8988T (cell line): ENCODE results near the gene UTS2R.
A peak's percentile ranks its signal among the peaks of the same experiment; 100 is the strongest.
"Not testable (repeated sequence)": the region's sequence is repeated elsewhere in the genome, so short reads cannot be mapped to it uniquely, and the experiment has no call there.

Source experiments
- DNase-seq: peaks from one replicate; pipeline ENCODE4 v3.0.0; 2011

Gene UTS2R

DNA sequence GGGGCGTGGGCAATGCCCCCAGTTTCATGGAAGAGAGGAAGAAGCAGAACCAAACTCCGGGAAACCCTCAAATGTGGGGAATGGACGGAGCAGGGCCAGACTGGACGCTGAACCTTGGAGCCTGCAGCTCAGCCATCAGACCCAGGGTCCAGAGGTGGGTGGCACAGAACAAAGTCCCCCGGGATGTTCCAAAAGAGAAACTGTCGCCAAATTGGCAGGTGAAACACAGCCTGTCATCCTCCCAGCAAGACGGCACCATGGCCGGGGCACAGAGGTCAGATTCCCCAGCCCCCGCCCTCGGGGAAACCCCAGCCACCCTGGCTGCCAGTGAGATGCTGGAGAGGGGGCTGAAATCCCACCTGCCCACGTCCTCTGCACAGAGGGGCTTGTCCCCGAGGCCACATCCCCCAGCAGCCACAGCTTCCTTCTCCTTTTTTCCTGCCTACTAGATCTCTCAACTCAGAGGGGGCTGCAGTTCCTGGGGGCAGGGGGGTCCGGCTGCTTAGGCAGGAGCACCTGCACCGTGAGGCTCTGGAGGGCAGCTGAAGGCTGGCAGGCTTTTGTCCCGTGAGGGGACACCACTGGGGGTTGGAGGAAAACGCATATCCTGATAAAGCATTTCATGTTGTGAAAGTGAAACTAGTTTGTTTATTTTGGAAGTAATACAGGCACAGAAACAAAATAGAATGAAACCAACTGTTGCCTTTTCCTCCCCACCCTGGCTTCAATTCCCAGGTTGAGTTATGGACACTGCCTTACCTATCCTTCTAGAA is 36.8 kb upstream of the UTS2R start:
- no peak for DNase-seq

DNA sequence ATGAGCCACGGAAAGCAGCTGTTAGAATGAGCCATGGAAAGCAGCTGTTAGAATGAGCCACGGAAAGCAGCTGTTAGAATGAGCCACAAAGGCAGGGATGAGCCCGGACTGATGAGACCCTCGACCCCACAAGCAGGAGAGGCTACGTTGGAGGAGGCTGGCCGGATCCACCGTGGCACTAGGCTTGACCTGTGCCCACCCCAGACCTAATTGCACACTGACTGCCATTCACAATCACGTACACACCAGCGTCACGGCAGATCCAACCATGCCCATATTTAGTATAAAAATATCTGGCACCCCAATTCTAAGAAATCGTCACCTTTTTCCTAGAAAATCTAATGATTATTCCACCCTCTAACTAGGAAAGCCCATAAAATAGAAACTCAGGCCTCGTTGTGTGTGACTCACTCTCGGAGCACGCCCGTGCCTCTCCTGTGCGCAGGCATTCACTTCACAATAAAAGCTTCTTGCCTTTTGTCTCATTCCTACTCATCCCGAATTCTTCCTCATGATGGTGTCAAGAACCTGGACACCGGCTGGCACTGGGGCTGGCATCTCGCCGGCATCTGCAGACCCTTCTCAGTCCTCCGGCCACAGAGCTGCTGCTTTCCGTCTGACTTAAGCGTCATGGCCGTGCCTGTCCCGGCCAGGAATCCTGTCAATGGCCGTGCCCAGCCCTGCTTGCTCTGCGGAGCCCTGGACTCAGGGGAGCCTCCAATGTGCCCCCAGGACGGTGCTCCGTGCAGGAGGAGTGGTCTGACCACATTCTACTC is 32.5 kb upstream of the UTS2R start:
- DNase-seq: no peak

DNA sequence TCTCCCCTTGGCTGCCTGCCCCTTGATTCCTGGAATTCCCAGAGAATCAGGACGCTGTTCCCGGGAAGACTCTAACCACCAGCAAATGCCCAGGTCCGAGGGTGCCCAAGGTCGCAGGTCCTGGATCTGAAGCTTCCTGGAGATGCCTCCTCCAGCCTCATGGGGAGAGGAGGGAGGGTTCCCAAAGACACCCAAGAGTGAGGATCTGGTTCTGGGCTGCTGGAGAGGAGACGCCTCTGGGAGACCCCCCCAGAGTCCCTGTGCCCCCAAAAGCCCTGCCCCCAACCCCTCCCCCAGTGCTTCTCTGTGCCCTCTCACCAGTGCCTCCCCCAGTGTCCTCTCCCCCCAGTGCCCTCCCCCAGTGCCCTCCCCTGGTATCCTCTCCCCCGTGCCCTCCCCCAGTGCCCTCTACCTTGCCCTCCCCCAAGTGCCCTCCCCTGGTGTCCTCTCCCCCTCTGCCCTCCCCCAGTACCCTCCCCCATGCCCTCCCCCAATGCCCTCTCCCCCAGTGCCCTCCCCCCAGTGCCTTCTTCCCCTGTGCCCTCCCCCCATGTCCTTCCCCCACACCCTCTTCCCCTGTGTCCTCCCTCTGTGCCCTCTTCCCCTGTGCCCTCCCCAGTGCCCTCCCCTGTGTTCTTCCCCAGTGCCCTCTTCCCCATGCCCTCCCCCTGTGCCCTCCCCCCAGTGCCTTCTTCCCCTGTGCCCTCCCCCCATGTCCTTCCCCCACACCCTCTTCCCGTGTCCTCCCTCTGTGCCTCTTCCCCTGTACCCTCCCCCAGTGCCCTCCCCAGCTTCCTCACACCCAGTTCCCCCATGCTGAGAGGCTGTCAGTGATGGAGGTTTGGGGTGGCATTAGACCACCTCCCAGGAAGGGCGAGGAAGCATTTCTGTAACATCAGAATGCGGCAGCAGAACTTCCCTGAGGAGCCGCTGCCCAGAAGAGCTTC is 31.7 kb upstream of the UTS2R start:
- DNase-seq: no peak

DNA sequence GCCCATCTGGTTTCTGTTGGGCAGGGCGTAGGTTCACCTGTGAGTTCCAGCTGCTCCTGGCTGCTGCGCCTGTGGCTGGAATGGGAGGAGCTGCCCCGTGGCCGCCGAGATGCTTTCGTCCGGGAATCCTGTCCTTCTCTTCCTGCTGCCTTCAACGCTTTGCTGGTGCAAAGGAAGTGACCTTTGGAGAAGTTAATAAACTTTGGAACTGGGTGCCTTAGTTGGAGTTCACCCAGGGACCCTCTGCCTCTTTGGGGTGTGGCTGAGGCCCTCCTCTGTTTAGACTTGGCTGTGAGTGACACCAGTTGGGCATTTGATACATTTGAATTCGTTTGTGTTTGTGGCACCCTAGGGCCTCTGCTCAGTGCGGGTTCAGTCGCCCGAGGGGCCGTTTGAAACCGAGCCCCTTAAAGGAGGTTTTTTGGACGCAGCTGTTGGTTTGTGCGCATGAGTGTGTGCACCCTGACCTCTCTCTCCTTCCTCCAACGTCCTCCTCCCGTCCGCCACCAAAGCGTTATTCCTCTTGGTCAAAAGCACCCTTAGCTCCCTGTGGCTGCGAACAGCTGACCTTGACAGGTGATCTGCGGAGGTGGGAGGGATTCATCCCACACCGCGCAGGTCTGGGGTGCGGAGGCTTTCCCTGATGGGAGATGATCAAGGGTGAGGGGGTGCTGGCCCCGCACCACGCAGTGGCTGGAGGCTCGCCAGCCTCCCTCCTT is 29.0 kb upstream of the UTS2R start:
- no peak for DNase-seq

DNA sequence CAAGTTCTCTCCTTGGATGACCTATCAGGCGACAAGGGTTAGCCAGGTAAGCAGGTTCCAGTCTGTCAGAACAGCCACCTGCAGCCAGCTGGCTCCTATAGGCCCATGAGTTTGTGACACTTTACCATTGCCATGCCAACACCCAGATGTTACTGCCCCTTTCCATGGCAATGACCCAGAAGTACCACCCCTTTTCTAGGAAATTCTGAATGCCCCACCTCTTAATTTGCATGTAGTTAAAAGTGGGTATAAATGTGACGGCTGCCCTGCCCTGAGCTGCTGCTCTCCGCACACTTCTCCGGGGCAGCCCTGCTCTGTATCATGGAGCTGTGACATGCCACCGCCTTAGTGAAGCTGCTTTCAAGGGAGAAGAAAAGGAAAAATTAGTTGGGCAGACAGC is 28.0 kb upstream of the UTS2R start:
- DNase-seq: no peak

DNA sequence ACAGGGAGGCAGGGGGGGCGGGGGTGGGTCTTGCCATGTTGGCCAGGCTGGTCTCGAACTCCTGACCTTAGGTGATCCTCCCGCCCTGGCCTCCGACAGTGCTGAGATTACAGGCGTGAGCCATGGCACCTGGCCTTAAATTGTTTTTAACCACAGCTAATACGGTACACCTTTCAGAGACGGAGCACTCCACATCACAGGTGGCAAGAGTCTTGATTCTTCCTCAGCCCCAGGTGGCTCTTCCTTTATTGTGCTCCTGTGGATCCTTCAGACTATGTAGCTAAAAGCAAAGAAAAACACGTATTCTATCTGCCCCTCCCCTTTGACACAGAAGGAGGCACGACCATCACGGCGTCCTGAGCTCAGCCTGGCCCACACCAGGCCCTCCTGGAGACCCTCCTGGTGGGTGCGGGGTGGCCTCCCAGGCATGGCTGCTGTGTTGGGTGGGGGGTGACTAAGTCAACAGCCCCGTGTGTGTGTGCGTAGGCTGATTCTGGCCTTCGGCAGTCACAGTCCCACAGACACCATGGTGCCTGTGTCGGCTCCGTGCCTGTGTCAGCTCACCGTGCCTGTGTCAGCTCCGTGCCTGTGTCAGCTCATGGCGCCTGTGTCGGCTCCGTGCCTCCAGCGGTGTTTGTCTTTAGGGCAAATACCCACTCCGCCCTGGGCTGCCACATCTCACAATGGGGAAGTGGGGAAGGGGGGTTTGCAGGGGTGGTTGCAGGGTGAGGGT is 27.2 kb upstream of the UTS2R start:
- DNase-seq: no peak

DNA sequence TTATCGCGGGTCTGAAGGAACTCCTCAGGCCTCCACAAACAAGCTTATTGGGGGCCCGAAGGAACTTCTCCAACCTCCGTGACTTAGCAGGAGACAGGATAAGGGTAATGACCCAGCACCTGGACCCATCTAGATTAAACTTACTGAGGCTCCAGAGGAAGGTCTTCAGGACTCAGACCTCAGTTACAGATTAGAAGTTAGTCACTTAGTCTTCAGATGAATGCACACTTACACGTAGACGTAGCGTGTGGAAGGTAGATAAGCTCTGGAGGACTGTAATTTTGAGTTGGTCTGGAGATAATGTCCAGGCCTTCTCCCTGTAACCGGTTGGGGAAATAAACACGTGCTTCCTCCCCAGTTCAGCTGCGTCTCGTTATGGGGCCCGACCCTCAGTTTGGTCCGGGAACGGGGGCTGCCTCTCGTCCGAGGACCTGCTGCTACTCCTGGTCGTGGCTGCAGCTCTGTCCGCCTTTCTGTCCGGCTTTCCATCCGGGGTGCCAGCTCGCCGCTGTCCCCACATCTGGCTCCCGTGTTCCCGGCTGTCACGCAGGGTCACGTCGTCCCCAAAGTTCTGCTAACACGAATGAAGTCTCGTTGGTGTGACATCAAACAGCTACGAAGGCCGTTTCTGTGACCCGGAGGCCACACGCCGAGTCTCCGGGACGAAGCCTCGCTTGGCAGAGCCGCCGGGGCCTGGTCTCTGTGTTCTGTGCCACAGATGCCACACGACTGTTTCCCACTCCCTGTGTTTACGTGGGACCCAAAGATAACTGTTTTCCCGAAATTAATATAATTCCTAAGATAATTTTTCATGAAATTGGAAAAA is 26.2 kb upstream of the UTS2R start:
- DNase-seq: no peak

DNA sequence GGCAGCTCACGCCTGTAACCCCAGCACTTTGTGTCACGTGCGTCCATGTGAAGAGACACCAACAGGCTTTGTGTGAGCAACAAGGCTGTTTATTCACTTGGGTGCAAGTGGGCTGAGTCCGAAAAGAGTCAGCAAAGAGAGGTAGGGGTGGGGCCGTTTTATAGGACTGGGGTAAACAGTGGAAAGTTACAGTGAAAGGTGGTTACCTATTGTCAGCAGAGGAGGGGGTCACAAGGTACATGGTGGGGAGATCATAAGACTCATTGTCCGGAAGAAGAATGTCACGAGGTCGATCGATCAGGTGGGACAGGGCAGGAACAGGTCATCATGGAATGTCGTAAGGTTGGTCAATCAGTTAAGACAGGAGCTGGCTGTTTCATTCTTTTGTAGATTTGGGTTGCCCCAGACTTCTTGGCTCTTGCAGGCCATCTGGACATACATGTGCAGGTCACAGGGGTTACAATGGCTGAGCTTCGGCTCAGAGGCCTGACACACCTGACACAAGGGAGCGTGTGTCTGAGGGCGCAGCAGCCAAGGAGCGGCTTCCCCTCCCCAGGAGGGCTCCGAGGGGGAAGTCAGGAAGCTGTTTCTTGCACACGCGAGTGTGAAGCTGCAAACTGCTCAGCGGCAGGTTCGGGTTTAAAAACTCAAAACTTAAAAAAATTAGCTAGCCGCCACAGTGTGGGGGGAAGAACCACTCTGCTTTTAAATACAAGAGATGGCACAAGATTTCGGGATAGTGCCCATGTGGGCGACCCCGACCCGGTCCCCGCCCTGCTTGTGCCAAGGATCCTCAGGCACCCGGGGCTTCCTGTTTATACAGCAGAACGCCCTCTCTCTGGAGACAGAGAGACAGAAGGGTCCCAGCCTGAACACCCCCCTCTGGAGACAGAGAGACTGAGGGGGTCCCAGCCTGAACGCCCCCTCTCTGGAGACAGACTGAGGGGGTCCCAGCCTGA is 24.9 kb upstream of the UTS2R start:
- no peak for DNase-seq

DNA sequence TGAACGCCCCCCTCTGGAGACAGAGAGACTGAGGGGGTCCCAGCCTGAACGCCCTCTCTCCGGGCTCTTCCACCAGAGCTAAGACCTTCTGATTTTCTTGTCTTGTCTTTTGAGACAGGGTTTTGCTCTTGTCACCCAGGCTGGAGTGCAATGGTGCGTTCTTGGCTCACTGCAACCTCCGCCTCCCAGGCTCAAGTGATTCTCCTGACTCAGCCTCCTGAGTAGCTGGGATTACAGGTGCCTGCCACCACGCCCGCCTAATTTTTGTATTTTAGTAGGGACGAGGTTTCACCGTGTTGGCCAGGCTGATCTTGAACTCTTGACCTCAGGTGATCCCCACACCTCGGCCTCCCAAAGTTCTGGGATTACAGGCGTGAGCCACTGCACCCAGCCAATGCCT is 23.6 kb upstream of the UTS2R start:
- DNase-seq: not testable (repeated sequence)

DNA sequence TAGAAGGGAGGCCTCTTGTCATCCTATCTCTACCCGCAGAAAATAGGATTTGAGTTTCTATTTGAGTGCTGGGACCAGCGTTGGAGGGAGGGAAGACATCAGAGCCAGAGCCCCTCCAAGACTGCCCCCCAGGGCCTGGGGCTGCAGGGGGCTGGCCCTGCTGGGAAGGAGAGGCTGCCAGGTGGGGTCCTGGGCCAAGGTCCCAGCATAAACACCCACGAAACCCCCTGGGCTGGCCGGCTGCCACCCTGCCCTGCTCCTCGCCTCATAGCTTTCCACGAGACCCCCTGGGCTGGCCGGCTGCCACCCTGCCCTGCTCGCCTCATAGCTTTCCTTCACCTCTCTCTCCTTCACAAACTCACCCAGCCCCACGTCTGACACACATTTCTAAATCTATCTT is 23.1 kb upstream of the UTS2R start:
- DNase-seq: no peak

DNA sequence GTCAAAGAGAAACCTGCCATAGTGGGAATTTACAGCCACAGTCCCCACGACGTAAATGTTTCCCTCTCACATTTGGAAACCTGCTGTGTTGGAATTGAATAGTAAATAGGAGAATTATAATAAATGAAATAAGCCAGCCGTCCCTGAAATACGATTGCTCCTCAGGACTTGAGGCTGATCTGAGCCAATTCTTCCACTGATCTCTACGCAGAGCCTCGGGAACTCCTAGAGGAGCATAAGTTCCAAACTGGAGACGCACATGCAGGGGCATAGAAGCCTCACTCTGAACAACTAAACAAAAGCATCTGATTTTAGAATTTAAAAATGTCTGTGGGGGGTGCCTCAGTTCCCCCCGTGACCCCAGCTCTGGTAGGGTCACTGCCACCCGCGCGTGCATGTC is 22.7 kb upstream of the UTS2R start:
- DNase-seq: no peak

DNA sequence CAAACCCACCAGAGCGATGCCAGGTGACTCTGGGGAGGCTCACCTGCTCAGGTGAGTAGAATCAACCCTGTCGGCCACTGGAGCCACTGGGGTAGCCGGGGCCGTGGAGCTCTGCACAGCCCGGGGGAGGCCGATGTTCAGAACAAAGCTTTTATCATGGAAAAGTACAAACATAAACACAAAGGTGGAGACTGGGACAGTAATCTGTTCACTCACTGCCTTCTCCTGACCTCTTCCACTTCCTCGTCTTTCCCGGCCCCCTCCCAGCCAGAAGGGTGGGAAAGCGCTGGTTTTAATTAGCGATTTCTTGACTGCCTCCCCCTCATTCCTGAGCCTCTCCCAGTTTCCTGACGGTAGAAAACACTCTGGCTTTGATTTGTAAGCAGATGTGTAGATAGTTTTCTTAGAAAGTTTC is 22.3 kb upstream of the UTS2R start:
- no peak for DNase-seq

DNA sequence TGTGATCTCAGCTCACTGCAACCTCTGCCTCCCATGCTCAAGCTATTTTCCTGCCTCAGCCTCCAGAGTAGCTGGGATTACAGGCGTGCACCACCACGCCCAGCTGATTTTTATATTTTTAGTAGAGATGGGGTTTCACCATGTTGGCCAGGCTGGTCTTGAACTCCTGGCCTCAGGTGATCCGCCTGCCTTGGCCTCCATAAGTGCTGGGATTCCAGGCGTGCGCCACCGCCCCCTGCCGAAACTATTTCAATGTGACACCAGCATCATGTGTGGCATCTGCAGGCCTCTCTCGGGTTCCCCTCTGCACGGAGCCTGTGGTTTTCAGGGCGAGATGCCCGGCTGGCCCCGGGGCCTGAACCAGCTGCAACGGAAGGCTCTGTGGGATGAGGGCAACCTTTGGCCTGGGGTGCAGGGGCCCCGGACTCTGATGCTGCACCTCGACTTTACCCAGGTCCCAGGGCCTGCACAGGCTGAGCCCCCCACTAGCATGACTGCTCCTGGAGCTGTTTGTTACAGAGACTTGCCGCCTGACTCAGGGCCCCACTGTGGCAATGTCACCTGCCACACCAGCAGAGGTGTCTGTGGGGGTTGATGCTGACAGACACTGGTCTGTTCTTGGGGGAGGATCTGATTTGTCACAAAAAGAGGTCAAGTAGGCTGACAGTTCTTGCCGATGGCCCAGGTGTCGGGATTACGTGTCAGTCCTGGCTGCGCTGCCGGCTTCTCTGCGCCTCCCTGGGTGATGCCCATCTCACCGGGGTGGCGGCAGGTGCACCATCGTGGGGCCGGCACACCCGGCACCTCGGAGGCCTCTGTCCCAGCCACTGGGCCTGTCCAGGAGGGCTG is 21.2 kb upstream of the UTS2R start:
- DNase-seq: no peak

DNA sequence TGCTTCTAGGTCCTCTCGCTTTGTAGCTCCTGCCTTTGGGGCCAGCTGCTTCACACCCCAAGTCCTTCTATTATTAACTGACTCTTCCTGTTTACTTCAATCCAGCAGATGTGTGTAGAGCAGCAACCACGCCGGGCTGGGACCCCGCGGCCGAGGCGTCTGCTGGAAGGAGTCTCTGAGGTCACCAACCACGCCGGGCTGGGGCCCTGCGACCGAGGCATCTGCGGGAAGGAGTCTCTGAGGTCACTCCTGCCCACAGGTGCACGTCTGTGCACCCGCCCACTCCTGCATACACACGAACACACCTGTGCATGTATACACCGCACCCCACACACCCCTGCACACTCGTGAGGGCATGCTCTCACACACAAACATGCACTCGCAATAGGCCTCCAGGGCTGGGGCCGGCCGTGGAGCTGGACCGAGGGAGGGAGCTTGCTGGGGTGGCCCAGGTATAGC is 20.3 kb upstream of the UTS2R start:
- no peak for DNase-seq

DNA sequence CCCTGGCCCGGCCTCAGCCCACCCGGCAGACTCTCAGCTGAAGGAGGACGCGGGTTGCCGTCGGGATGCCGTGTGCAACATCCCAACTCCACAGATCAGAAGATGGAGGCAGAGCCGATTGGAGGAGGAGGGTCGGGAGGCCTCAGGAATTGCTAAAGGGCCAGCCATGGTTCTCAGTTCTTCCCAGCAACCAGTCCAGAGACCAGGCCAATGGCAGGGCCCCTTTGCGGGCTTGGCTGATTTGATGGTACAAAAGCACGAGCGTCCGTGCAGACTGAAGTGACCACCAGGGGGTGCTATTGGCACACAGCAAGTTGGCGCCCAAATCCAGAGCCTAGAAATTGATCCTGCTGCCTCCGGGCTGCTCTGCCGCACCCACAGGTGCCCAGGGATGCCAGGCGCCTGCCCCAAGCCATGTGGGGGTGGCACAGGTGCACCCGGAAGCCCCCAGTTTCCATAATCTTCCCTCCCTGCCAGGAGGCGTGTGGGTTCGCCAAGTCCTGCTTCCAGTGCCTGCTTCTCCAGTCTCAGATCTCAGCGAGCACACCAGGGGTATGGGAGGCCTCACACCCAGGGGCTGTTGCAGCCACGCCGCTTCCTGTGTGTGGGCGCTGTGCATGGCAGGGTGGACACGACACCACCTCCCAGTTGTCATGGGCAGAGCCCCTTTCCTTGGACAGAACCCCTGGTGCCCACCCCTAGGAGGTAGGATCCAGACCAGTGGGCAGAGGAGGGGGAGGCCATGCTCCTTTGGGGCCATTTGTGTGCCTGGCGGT is 19.7 kb upstream of the UTS2R start:
- peak; percentile 71 for DNase-seq

DNA sequence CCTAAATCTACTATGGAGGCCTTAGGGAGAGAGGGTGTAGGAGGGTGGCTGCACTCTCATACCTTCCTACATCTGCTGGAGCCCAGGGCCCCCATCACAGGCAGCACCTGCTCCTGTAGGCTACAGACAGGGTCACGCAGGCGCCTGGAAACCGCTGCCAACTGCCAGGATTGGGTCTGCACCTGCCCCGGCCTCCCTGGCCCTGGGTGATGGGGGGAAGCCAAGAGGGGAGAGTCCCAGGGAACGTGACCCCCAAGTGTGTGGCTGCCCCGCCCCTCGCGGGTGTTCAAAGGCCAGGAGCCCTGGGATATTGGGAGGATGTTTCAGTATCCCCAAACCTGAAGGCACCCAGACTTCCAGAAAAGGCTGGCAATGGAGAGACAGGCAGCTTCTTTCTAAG is 18.1 kb upstream of the UTS2R start:
- DNase-seq: no peak

DNA sequence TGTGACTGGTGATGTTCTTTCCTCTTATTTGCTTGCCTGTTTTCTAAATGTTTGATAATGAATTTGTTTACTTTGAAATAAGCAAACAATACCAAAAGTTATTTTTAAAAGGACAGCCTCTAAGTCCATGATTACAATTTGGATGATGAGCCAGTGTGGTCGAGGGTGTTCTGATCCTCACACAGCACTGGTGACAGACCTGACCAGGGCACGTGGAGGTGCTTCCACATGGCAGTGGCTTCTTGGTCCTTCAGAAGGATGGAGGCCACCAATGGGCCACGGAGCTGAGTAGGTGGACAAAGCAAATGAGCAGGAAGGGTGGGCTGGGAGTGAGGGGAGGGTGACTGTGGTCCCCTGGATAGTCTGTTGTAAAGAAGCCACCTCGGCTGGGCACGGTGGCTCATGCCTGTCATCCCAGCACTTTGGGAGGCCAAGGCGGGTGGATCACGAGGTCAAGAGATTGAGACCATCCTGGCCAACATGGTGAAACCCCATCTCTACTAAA is 16.7 kb upstream of the UTS2R start:
- no peak for DNase-seq
